Gastrocnemius medialis (tissue), 4 donors: ENCODE measurements around the gene EBP. TPM values are rescaled to one million over a fixed set of nuclear protein-coding genes. Genes with fewer than 3 reads are reported as not detected.

Experiments used
- ATAC-seq, 2 donors: fragments of 150-250 bp; one replicate each; pipeline ENCODE4 v1.9.1; 2016
- DNase-seq, 2 donors: peaks; one replicate each; pipeline ENCODE4 v3.0.0-alpha.2; 2019
- H3K27ac ChIP-seq, 4 donors: fragments of 200-600 bp; sonication (generic); 1 replicate in 1 of 4; 2 replicates in 3 of 4; pipeline ENCODE4 v1.5.1; 2016 to 2018; ENCODE audit warnings: mild to moderate bottlenecking in 2 of 4, moderate library complexity in 1 of 4
- H3K27me3 ChIP-seq, 3 donors: fragments of 200-600 bp; sonication (generic) in 2 of 3; 1 replicate in 1 of 3; 2 replicates in 2 of 3; pipeline versions ENCODE4 v1.5.1 to v1.6.0; 2016 to 2019; ENCODE audit warnings: mild to moderate bottlenecking in 1 of 3, moderate library complexity in 1 of 3
- H3K36me3 ChIP-seq, 2 donors: fragments of 200-600 bp; sonication (generic) in 1 of 2; one replicate each; pipeline ENCODE4 v1.5.1; 2017 to 2018
- H3K4me1 ChIP-seq, 2 donors: fragments of 200-600 bp; sonication (generic) in 1 of 2; one replicate each; pipeline ENCODE4 v1.5.1; 2016 to 2017; ENCODE audit warnings: mild to moderate bottlenecking in 2 of 2
- H3K4me3 ChIP-seq, 4 donors: fragments of 200-600 bp; sonication (generic) in 3 of 4; 1 replicate in 1 of 4; 2 replicates in 3 of 4; pipeline ENCODE4 v1.5.1; 2016 to 2019; ENCODE audit warnings: mild to moderate bottlenecking in 2 of 4
- H3K9me3 ChIP-seq, 3 donors: fragments of 200-600 bp; sonication (generic) in 2 of 3; 1 replicate in 1 of 3; 2 replicates in 2 of 3; pipeline ENCODE4 v1.5.1; 2016 to 2019
- POLR2A ChIP-seq, 2 donors: fragments of 450-650 bp; IDR thresholded peaks; one replicate each; pipeline ENCODE4 v1.6.1; 2017; ENCODE audit warnings: antibody characterized with exemption in 2 of 2, mild to moderate bottlenecking in 2 of 2, moderate library complexity in 2 of 2
- in situ Hi-C, 4 donors: fragments of 200-750 bp; cut with MboI; loops; one replicate each; pipeline versions ENCODE4 v1.15.0 to v1.8.0; 2017; ENCODE audit warnings: low sequenced_read_pairs in 4 of 4
- intact Hi-C: fragments of 100-400 bp; cut with DNase I; formaldehyde crosslinking; loops from one replicate; pipeline ENCODE4 v1.15.1; 2023; ENCODE audit warnings: low total_unique reads
- total RNA-seq, 4 donors: library from RNA; depleted of rRNA; stranded (reverse); fragments of >200 nt; gene quantifications; one replicate each; pipeline versions ENCODE4 v1.1.0 to v1.2.3, GENCODE V29; 2016
- TF ChIP-seq, protein P1 (sequence below), 5 experiments: fragments of 450-650 bp in 3 of 5; fragments of 200-600 bp in 2 of 5; sonication (generic) in 2 of 5; IDR thresholded peaks in 4 of 5; conservative IDR thresholded peaks in 1 of 5; 1 replicate in 4 of 5; 2 replicates in 1 of 5; pipeline ENCODE4 v1.5.1; 2016 to 2019; ENCODE audit warnings: antibody characterized with exemption in 5 of 5, mild to moderate bottlenecking in 3 of 5, moderate library complexity in 3 of 5

Gene EBP
- total RNA-seq, 4 donors from 2014 or later: 2.7 to 5.3 (median 4.3) TPM

DNA sequence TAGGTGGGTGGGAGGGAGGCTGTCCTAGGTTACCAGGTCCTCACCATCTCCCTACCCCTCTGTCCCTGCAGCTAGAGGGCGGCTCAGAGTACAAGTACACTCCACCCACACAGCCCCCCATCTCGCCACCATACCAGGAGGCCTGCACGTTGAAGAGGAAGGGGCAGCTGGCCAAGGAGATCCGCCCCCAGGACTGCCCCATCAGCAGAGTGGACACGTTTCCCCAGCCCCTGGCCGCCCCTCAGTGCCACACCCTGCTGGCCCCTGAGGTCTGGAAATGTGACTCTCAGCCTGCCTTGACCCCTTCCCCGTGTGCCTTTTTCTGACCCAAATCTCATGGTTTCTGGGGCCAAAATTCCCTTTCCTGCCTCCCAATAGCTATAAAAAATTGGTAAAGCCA is 39.1 kb upstream of the EBP start:
- peaks cover 0 to 8% of the 10 kb centered on the region in 2 donors for H3K36me3 ChIP-seq

GRCh38 chrX:48487362-48487798 is 34.2 kb upstream of the EBP start:
- no peak for ATAC-seq
- Histone ChIP-seq H3K27ac (no peak overlapping the region), H3K27me3 (no peaks in the 10 kb centered on the region), H3K9me3 (no peaks in the 10 kb centered on the region), H3K36me3 (peaks cover 0 to 8% of the 10 kb centered on the region in 2 donors), H3K4me3 (no peak overlapping the region), H3K4me1 (no peaks in the 10 kb centered on the region)
- DNase-seq: no peak
- in situ Hi-C loops: loop anchor here in 1 of 4 donors (25.0 kb wide), 1 partner anchor 400 kb away; no protein-coding TSS in a partner anchor
- intact Hi-C loops: no loop called here
- no peak for TF ChIP-seq POLR2A (IDR thresholded peaks at IDR 0.05)
- TF ChIP-seq, protein P1, sequence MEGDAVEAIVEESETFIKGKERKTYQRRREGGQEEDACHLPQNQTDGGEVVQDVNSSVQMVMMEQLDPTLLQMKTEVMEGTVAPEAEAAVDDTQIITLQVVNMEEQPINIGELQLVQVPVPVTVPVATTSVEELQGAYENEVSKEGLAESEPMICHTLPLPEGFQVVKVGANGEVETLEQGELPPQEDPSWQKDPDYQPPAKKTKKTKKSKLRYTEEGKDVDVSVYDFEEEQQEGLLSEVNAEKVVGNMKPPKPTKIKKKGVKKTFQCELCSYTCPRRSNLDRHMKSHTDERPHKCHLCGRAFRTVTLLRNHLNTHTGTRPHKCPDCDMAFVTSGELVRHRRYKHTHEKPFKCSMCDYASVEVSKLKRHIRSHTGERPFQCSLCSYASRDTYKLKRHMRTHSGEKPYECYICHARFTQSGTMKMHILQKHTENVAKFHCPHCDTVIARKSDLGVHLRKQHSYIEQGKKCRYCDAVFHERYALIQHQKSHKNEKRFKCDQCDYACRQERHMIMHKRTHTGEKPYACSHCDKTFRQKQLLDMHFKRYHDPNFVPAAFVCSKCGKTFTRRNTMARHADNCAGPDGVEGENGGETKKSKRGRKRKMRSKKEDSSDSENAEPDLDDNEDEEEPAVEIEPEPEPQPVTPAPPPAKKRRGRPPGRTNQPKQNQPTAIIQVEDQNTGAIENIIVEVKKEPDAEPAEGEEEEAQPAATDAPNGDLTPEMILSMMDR (IDR thresholded peaks at IDR 0.05 in 4 of 5, conservative IDR thresholded peaks at IDR 0.05 in 1 of 5): no peak

More for the DNA sequence above, 39.1 kb upstream of the EBP start:
- ATAC-seq (no peak), DNase-seq (no peak)
- no peaks in the 10 kb centered on the region for H3K27me3 ChIP-seq
- intact Hi-C loops (no loop called here), in situ Hi-C loops (loop anchor here in 1 of 4 donors (25.0 kb wide), 1 partner anchor 395 kb away; no protein-coding TSS in a partner anchor)
- H3K4me1 ChIP-seq: no peaks in the 10 kb centered on the region
- no peak overlapping the region for H3K4me3 ChIP-seq
- H3K9me3 ChIP-seq: no peaks in the 10 kb centered on the region
- no peak overlapping the region for H3K27ac ChIP-seq
- TF ChIP-seq, protein P1 (IDR thresholded peaks at IDR 0.05 in 4 of 5, conservative IDR thresholded peaks at IDR 0.05 in 1 of 5): no peak
- no peak for TF ChIP-seq POLR2A (IDR thresholded peaks at IDR 0.05)

DNA sequence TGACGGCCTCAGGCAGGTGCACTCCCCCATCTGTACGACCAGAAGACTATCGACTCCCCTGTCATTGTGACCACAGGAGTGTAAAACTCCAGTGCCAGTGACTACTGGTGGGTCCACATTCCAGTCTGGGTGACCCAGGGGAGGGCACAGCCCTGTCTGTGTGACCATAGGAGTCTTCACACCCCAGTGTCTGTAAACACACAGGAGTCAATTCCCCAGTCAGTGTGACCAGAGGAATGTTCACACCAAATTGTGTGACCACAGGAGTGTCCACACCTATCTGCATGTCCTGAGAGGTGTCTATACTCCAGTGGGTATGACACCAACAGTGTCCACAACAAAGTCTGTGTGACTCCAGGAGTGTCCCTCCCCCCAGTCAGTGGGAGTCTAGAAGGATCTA is 33.6 kb upstream of the EBP start:
- in situ Hi-C loops (loop anchor here in 1 of 4 donors (25.0 kb wide), 1 partner anchor 401 kb away; no protein-coding TSS in a partner anchor), intact Hi-C loops (no loop called here)
- no peak for TF ChIP-seq POLR2A (IDR thresholded peaks at IDR 0.05)
- TF ChIP-seq, protein P1 (IDR thresholded peaks at IDR 0.05 in 4 of 5, conservative IDR thresholded peaks at IDR 0.05 in 1 of 5): no peak
- Histone ChIP-seq H3K27me3 (no peaks in the 10 kb centered on the region), H3K4me3 (no peak overlapping the region), H3K9me3 (no peaks in the 10 kb centered on the region), H3K27ac (no peak overlapping the region), H3K4me1 (no peaks in the 10 kb centered on the region), H3K36me3 (peaks cover 0 to 8% of the 10 kb centered on the region in 2 donors)
- ATAC-seq: no peak
- DNase-seq: no peak

DNA sequence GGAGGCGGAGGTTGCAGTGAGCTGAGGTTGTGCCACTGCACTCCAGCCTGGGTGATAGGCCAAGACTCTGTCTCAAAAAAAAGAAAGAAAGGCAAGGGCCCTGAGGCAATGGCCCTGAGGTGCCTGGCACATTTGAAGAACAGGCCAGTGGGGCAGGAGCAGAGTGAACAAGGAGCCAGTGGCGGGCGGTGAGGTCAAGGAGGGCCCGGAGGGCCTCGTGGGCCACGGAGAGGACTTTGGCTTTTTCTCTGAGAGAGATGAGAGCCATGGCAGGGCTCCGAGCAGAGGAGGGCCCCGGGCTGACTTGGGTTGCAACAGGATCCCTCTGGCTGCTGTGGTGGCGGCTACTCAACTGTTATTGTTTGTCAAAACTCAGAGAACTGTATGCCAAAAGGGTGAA is 32.3 kb upstream of the EBP start:
- H3K36me3 ChIP-seq: peaks cover 0 to 6% of the 10 kb centered on the region in 2 donors
- no peak for DNase-seq
- in situ Hi-C loops: loop anchor here in 1 of 4 donors (25.0 kb wide), 1 partner anchor 402 kb away; no protein-coding TSS in a partner anchor
- ATAC-seq: no peak
- H3K4me3 ChIP-seq: no peak overlapping the region
- TF ChIP-seq, protein P1 (IDR thresholded peaks at IDR 0.05 in 4 of 5, conservative IDR thresholded peaks at IDR 0.05 in 1 of 5): no peak
- TF ChIP-seq POLR2A (IDR thresholded peaks at IDR 0.05): no peak
- no peaks in the 10 kb centered on the region for H3K27me3 ChIP-seq
- intact Hi-C loops: no loop called here
- no peaks in the 10 kb centered on the region for H3K9me3 ChIP-seq
- no peak overlapping the region for H3K27ac ChIP-seq
- H3K4me1 ChIP-seq: no peaks in the 10 kb centered on the region

- intact Hi-C loops: no loop called here
- H3K27me3 ChIP-seq: no peaks in the 10 kb centered on the region
- no peak overlapping the region for H3K27ac ChIP-seq
- in situ Hi-C loops: loop anchor here in 1 of 4 donors (25.0 kb wide), 1 partner anchor 403 kb away; no protein-coding TSS in a partner anchor
- no peak for ATAC-seq
- H3K9me3 ChIP-seq: no peaks in the 10 kb centered on the region
- TF ChIP-seq POLR2A (IDR thresholded peaks at IDR 0.05): no peak
- TF ChIP-seq, protein P1 (IDR thresholded peaks at IDR 0.05 in 4 of 5, conservative IDR thresholded peaks at IDR 0.05 in 1 of 5): no peak
- no peak for DNase-seq
- H3K4me1 ChIP-seq: no peaks in the 10 kb centered on the region
- no peaks in the 10 kb centered on the region for H3K36me3 ChIP-seq
- no peak overlapping the region for H3K4me3 ChIP-seq
Measured at GRCh38 chrX:48489892-48490291, 31.7 kb upstream of the EBP start.
